GM19240 (cell line): ENCODE data around the gene ABHD4.
"Not testable (repeated sequence)": the region's sequence is repeated elsewhere in the genome, so short reads cannot be mapped to it uniquely, and the experiment has no call there.

Source experiments
- DNase-seq: peaks from one replicate; pipeline ENCODE4 v3.0.0; 2011; ENCODE audit warnings: low spot score; ENCODE audit not compliant: insufficient read length

The ABHD4 gene

DNA sequence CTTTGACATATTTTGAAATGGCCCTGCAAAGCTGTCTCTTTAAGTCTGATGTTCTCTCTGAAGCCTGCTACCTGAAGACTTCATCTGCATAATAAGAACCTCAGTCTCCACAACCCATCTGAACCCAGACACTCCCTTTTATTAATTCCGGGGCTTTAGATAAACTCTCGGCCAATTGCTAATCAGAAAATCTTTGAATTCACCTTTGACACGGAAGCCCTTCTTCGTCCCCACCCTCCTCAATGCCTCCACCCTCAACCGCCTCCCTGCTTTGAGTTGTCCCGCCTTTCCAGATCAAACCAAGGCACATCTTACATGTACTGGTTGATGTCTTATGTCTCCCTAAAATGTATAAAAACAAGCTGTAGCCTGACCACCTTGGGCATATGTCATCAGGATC lies 28.5 kb downstream of the ABHD4 start:
- no peak for DNase-seq

DNA sequence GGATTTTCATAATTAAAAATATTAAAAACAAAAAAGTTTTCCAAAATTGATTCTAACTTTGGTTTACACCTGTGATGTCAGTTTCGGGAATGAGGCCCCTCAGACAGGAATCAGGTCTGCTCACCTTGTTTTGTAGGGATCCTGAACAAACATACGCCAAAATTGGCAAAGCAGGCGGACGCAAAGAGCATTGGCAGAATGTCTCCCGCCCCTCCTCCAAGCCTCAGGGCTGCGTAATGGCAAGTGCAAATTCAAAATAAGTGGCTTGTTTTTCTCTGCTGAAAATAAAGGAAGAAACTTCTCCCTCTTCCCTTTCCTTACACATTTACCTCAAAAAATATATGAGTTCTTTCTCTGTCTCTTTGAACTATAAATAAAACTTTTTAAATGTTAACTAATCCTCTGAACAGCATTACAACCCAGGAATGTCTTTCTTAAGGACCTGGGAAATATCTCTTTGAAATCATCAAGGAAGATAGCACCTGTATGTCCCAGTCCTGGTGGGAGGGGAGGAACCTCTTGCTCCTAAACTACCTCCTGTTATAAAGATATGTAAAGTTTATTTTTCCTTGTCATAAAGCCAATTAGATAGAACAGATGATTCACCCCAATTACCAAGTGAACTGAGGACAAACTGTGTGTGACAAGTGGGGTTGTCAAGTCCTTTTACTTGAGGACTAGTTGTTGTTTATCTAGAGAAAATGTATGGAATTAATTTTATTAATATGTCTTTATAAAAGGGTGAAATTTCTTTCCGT lies 29.6 kb downstream of the ABHD4 start:
- DNase-seq = no peak

DNA sequence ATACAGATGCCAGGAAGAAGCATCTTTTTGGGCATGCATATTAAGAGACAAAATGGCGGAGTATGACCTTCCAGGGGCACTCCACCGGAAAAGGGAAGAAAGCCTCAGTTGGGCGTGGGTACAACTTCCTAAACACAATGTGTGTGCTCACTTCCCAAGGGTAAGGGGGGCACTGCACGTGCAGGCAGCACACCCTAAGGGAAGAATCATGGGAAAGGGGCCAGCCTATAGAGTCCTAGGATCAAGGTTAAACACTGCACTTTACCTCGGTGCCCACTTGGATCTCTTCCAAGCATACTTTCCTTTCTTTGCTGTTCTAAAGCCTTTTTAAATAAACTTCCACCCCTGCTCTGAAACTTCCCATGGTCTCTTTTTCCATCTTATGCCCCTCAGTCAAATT lies 31.3 kb downstream of the ABHD4 start:
- DNase-seq = no peak

DNA sequence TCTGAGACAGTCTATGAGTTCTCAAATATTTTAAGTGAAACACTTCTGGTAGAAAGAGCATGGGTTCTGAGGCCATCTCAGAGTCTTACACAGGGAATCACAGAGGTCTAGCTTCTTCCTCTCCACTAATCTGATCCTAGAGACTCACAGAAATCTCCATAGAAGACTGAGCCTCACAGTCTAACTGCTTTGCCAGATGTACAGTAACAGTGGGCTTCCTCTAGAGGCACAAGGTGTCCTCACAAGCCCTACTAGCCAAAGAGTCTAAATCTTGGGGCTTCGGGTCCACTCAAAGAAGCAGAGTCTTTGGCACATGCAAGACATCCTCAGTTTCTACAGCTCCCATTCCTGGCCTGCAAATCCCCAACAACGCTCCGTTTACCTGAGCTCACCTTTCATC lies 32.0 kb downstream of the ABHD4 start:
- no peak for DNase-seq

DNA sequence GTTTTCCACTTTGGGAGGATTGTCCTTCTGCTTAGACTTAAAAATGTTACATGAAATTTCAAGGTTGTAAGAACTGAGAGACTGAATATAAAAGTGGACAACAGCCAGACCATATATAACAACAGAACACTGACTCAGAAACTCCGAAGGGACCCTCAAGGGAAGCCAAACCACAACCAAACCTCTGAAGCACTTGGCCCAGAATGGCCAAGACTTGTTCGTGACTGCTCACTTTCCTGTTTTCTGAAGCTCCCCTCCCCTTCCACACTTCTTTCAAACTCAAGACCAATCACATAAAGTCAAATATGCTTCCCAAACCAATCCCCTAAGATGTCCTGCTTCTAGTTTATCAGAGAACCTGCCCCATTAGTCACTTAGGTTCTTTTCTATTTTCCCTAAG lies 32.4 kb downstream of the ABHD4 start:
- no peak for DNase-seq

DNA sequence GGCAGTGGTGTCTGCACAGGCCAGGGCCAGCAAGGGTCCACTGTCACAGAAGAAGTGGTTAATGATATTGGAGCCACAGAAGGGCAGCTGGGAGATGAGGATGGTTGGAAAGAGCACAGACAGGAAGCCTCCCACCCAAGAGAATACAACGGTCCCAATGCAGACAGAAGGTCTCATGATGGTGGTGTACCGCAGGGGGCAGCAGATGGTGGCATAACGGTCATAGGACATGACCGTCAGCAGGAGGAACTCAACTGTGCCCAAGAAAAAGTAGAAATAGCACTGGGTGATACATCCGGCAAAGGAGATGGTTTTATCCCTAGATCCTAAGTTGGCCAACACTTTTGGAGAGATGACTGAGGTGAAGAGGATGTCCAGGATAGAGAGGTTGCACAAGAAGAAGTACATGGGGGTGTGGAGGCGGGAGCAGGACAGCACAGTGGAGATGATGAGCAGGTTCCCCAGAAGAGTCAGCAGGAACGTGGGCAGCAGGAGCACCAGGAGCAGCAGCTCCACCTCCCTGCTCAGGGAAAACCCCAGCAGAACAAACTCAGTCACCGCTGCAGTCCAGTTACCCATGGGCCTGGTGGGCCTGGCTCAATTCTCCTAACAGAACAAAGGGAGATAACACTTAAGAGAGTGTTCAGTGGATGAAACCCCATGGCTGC lies 36.3 kb downstream of the ABHD4 start:
- DNase-seq = no peak

DNA sequence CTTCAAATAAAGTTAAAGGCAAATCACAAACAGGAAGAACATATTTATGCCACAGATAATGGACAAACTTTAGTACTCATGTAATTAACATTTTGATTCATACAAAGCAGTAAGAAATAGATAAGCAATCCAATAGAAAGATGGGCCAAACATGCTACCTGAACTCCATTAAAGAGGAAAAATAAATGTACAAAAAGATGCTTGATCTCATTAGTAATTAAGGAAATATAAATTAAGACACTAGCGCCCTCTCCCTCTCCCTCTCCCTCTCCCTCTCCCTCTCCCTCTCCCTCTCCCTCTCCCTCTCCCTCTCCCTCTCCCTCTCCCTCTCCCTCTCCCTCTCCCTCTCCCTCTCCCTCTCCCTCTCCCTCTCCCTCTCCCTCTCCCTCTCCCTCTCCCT lies 37.9 kb downstream of the ABHD4 start:
- DNase-seq = not testable (repeated sequence)

DNA sequence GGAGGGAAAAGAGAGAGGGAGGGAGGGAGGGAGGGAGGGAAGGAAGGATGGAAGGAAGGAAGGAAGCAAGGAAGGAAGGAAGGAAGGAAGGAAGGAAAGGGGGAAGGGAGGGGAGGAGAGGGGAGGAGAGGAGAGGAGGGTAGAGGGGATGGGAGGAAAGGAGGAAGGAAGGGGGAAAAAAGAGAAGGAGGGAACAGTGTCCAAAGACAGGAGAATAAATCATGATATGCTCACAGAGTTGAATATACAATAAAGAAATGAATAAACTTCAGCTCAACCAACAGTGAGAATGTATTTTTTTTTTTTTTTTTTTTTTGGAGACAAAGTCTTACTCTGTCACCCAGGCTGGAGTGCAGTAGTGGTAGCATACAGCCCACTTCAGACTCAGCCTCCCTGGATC lies 42.1 kb downstream of the ABHD4 start:
- no peak for DNase-seq

DNA sequence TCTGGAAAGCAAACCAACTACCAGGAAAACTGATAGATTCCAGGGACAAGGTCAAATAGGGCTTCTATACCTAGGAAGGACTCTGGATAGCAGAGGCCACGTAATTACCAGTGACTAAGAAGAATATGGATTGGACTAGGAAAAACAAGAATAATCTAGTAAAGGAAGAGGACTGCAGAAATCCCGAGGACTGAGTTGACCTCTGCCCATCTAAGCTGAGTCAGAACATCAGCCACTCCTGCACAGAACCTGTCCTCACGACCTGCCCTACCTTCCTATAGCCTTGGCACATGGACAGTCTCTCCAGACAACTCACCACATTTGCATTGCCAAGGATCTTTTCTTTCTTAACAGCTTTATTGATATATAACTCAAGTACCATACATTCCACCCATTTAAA lies 43.7 kb downstream of the ABHD4 start:
- no peak for DNase-seq

DNA sequence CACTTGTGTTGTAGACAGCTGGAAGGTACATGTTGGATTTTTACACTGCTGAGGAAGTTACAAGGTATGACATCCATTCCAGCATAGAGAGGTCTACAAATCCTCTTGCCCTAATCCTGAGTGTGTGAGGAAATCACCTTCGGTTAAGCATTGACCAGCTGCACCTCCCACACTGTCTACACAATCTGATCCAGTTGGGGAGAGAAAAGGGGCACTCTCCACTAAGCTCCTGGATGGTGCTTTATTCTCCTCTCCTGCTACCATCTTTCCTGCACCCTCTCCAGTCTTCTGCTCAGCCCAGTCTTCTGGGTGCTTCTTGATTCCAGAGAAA lies 46.2 kb downstream of the ABHD4 start, which contains the start of gene OR6J1:
Gene OR6J1, minus strand, starts transcription at position 48 of the 331 bp plus-strand sequence. CDS start 9,541 bp downstream, outside the sequence.
- DNase-seq = no peak

DNA sequence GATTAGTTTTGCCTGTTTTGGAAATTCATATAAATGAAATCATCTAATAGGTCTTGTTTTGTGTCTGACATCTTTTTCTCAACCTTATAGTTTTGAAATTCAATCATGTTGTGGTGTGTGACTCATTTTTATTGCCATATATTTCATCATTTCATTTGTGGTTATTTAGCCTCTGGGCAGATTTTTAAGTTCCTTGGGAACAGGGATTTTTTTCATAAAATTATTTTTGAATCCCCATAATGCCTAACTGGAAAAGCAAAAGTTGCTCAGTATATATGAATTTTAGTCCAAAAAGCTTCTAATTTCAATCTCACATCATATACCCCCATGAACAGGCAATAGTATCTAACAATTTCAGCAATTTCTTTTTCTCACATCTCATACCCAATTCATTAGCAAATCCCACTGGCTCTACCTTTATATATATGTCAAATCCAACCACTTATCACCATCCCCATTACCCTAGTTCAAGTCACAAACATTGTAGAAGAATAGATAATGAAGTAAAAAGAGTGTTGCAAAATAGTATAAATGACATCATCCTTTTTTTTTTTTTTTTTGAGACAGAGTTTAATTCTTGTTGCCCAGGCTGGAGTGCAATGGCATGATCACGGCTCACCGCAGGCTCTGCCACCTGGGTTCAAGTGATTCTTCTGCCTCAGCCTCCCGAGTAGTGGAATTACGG lies 48.6 kb downstream of the ABHD4 start:
- DNase-seq = no peak

DNA sequence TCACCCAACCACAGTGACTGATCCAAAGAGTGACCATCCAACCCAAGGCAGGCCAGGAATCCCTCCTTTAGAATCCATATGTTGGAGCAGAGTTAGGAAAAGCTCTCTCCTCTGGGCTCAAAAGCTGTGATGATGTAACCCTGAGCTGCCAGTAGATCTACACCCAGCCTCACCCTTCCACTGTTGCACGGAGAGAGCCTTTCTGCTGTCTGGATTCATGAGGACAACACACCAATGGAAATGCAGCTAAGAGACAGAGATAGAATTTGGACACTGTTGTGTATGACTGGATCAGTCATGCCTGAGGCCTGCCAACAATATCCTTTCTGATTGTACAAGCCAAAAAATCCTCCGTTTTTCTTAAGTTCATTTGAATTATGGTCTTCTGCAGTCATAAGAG lies 50.4 kb downstream of the ABHD4 start:
- DNase-seq = no peak

DNA sequence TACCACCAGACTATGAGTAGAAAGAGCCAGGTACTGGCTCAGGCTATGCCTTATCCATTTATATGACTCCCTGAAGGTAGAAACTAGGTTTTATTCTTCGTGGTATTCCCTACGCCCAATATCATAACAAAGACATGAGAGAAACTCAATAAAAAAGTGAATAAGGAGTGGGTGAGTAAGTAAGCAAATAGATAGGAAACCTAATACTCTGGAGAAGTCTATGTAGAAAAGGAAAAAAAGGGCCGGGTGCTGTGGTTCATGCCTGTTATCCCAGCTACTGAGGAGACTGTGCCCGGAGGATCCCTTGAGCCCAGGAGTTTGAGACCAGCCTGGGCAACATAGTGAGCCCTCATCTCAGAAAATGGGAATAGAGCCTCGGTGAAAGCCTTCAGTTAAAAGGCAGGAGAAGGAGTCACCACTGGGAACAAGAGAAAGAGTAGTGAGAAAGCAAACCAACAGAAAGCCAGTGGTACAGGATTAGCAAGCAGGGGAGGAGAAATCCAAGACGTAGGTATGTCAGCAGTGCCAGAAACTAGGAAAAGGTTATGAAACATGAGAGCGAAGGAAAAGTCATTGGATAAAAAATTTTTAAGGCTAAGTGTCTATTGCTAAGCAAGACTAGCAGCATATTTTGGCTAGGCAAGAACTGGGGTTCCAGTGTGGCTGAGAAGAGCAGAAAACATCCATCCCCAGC lies 52.1 kb downstream of the ABHD4 start:
- no peak for DNase-seq

DNA sequence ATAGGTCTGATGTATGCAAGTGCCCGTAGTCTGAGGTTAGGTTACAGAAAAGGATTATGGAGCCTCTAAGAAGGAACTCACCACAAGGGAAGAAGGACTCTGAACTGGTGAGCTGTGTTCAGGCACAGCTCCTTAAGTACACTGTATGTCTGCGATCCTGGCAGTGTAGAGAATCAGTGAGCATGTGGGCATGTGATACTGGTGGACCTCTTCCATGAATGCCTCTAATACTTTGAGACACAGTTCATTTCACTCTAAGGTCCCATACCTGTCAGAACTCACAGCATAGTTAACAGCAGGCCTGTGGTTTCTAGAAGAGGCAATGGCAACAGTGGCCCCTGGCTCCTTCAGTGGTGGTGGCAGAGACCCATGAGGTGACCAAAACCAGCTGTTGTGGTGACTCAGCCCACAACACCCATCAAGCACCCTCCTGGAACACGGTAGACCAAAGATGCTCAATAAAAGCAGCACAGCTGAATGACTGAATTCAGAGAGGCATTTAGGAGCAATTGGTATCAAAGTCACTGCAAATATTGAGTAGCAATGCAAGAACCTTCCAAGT lies 52.9 kb downstream of the ABHD4 start:
- no peak for DNase-seq

DNA sequence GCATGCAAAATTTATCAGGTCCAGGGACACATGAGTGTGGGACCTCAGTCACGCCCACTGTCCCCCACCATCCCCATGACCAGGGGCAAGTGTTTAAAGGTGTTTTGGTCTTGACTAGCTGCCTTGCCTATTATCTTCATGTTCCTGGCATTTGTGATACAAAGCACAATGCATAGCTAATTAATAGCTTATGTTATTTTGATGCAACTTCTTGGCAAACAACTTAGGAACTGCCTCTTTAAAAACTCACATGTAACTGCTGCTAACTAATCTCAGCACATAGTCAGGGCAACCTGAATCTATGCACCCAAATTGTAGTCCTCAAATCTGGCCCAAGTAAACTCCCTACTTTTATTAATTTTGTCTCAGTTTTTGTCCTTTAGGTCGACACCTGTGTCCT lies 53.5 kb downstream of the ABHD4 start:
- no peak for DNase-seq

DNA sequence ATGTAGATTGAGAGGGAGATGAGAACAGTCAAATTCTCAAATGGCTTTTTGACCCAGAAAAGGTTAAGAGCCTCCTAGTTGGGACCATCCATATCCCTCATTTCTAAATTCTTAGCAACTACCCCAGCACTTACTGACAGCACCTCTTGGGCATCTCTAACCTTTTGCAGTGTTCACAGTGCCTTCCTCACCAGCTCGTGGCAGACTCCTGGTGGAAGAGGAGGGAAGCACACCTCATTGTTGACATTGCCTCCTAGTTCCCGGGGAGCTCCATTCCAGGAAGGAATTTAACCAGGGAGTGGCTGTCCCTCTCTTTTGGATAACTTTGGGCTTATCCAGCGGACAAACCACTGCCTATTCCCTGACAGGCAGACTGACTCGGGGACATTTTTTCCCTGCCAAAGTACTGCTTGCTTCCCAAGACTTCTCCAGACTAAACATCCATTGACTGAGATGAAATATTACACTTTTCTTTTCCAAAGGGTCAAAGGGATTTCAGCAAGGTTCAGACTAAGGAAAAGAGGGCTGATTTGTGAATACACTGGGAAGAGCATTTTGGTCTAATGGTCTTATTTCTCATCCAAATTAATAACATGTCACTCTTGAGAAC lies 55.0 kb downstream of the ABHD4 start:
- DNase-seq = peak; percentile 38

DNA sequence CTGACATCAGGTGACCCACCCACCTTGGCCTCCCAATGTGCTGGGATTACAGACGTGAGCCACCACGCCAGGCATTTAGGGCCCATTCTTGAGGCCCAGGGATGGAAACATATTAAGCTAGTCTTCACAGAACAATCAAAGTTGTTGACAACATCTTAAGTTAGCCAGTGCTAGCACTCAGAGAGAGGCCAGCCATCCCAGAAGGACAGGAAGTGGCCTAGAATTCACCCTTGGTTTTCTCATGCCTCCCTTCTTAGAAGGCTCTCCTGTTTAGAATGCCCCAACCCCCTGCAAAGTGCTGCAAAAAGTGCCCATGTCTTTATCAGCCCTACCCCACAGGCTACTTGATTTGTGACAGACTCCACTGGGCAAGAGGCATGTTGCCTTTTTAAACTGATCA lies 58.1 kb downstream of the ABHD4 start:
- DNase-seq = no peak

DNA sequence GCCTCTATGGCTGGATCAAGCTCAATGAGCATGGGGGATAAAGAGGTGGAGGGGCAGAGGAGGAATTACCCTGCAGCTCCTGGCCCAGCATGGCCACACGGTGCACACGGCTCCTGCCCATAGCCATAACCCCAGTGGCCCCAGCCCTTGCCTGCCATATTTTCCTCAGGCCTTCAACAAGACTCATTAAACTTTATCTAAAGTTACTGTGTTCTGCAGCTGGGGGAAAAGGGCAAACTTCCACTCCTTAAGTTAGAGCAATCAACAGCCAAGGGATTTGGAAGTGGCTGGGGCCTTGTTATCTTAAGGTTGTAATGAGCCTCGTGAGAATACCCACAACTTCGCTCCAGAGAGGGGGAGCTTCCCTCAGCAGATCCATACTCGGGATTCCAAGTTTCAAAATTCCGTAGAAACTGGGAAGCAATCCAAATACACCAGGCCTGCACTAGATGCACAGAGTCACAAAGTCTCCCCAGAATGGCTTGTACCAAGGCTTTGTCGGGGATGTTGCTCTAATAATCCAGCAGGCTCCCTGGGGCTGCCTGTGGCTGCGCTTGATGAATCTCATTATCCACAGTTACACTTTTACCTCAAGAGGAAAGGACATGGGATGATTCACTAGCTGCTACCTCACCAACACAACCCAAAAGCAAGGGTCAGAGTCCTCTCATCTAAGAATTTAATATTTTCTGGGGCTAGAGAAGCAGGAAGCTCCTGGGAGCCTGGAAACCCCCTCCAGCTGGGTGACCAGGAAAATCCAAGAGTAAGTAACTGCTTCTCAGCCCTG lies 59.0 kb downstream of the ABHD4 start:
- DNase-seq = no peak

DNA sequence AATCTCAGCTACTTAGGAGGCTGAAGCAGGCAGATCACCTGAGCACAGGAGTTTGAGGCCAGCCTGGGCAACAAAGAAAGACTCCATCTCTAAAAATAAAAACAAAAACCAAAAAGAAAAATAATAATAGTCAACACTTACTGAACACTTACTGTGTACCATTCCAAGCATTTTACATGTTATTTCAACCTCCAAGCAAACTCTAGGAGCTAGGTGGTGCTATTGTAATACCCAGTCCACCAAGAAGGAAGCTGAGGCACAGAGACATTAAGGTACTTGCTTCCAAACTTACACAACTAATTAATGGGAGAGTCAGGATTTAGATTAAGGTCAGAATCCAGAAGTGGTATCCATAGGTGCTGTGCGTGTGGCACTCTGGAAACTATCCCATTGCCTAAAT lies 59.8 kb downstream of the ABHD4 start:
- DNase-seq = no peak

DNA sequence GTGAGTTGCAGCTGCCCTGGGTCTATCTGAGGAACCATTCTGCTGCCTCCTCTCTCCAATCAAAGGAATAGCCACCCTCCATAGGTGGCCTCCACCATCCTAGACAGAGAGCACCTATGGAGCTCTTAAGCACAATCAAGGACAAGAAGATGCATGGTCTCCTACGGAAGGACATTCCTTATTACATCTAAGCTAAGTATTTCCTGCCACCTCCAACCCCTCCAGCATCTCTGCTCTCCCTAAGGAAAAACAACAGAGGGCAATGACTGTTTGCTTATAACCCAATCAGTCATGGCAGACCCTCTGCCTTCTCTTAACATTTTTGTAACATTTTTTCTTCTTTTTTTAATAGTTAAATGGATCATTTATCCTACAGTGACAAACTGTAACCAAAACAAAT lies 60.8 kb downstream of the ABHD4 start:
- no peak for DNase-seq

DNA sequence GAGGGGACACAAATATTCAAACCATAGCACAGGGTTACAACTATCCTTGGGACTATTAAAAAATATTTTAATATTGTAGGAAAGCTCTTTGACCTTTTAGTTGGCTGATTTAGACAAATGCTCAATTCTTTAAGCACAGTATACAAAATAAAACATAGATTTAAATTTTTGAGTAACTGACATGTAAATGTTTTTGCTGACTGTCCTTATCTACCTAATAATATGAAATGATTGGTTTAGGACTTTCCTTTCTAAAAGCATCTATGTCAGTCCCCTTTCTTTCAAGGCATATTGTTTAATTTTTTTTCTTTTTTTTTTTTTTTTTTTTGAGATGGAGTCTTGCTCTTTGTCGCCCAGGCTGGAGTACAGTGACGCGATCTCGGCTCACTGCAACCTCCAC lies 62.6 kb downstream of the ABHD4 start:
- DNase-seq = no peak
